ENCODE measurements around the gene PCDHGB5. TPM values are rescaled to one million over a fixed set of nuclear protein-coding genes. Genes with fewer than 3 reads are reported as not detected.
"Not testable (repeated sequence)": the region's sequence is repeated elsewhere in the genome, so short reads cannot be mapped to it uniquely, and the experiment has no call there.

PCDHGB5 gene
- total RNA-seq, 2 experiments from 2014 or later, result 0.12 to 0.15 TPM

DNA sequence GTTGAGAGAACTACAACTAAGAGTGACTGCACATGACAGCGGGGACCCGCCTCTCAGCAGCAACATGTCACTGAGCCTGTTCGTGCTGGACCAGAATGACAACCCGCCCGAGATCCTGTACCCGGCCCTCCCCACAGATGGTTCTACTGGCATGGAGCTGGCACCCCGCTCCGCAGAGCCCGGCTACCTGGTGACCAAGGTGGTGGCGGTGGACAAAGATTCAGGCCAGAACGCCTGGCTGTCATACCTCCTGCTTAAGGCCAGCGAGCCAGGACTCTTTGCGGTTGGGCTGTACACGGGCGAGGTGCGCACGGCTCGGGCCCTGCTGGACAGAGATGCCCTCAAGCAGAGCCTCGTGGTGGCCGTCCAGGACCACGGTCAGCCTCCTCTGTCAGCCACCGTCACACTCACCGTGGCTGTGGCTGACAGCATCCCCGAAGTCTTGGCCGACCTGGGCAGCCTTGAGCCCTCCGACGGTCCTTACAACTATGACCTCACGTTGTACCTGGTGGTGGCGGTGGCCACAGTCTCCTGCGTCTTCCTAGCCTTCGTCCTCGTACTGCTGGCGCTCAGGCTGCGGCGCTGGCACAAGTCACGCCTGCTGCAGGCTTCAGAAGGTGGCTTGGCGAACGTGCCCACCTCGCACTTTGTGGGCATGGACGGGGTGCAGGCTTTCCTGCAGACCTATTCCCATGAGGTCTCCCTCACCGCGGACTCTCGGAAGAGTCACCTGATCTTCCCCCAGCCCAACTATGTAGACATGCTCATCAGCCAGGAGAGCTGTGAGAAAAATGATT lies 13.1 kb upstream of the PCDHGB5 start:
- ChIA-PET POLR2A (no interaction called here), CTCF (no interaction called here)
- intact Hi-C loops (cut with micrococcal nuclease), result no loop called here
- no peak for DNase-seq
- H3K4me1 Mint-ChIP-seq (ENCODE audit: low read depth), result no peaks in the 10 kb centered on the region
- H3K36me3 Mint-ChIP-seq, result peaks cover 18% of the 10 kb centered on the region
- peaks cover 20% of the 10 kb centered on the region for H3K9me3 Mint-ChIP-seq
- H3K27ac Mint-ChIP-seq, result no peak overlapping the region
- no peak overlapping the region for H3K4me3 Mint-ChIP-seq
- H3K27me3 Mint-ChIP-seq, result peaks cover 62% of the 10 kb centered on the region

- CTCF ChIA-PET, result interaction anchor here (1.7 to 2.2 kb wide), 2 partner anchors 18 to 176 kb away, joined by 7 to 8 read pairs; partner anchors contain the start of gene PCDHGB3
- Mint-ChIP-seq H3K4me3 (peak within 1 kb of the TSS; percentile 26), H3K27me3 (peaks cover 67% of the 10 kb centered on the region), H3K9me3 (peaks cover 23% of the 10 kb centered on the region), H3K36me3 (peaks cover 26% of the 10 kb centered on the region)
- intact Hi-C loops (cut with micrococcal nuclease); POLR2A ChIA-PET; H3K4me1 Mint-ChIP-seq (ENCODE audit: low read depth); H3K27ac Mint-ChIP-seq: not testable (repeated sequence)
- DNase-seq, result peak; percentile 31
These were observed 10.0 kb upstream of the PCDHGB5 start, which contains the start of gene PCDHGB4 for GRCh38 chr5:141387557-141388311. TSS of gene PCDHGB4 (plus strand) at chr5:141387698. CDS start at chr5:141387885, 187 bp downstream.

- no peak for DNase-seq
- Mint-ChIP-seq H3K4me3 (no peak overlapping the region), H3K9me3 (peaks cover 32% of the 10 kb centered on the region), H3K27ac (no peak overlapping the region), H3K36me3 (peaks cover 29% of the 10 kb centered on the region), H3K27me3 (peaks cover 66% of the 10 kb centered on the region), H3K4me1 (ENCODE audit: low read depth) (no peaks in the 10 kb centered on the region)
- POLR2A ChIA-PET, result no interaction called here
- intact Hi-C loops (cut with micrococcal nuclease), result no loop called here
- CTCF ChIA-PET, result no interaction called here
These were observed 9.1 kb upstream of the PCDHGB5 start for GRCh38 chr5:141388661-141389060.

DNA sequence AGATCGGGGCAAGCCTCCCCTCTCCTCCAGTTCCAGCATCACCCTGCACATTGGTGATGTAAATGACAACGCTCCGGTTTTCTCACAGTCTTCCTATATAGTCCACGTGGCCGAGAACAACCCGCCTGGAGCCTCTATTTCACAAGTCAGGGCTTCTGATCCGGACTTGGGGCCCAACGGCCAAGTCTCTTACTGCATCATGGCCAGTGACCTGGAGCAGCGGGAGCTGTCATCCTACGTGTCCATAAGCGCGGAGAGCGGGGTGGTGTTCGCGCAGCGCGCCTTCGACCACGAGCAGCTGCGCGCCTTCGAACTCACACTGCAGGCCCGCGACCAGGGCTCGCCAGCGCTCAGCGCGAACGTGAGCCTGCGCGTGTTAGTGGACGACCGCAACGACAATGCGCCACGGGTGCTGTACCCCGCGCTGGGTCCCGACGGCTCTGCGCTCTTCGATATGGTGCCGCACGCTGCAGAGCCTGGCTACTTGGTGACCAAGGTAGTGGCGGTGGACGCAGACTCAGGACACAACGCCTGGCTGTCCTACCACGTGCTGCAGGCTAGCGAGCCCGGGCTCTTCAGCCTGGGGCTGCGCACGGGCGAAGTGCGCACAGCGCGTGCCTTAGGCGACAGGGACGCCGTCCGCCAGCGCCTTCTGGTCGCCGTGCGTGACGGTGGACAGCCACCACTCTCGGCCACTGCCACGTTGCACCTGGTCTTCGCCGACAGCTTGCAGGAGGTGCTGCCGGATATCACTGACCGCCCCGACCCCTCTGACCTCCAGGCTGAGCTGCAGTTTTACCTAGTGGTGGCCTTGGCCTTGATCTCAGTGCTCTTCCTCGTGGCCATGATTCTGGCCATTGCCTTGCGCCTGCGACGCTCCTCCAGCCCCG lies 8.3 kb upstream of the PCDHGB5 start:
- H3K27me3 Mint-ChIP-seq, result peaks cover 65% of the 10 kb centered on the region
- no peak overlapping the region for H3K4me3 Mint-ChIP-seq
- peaks cover 32% of the 10 kb centered on the region for H3K36me3 Mint-ChIP-seq
- intact Hi-C loops (cut with micrococcal nuclease), result no loop called here
- CTCF ChIA-PET, result no interaction called here
- H3K27ac Mint-ChIP-seq, result no peak overlapping the region
- POLR2A ChIA-PET, result no interaction called here
- H3K9me3 Mint-ChIP-seq, result peaks cover 34% of the 10 kb centered on the region
- no peak for DNase-seq
- no peaks in the 10 kb centered on the region for H3K4me1 Mint-ChIP-seq (ENCODE audit: low read depth)

DNA sequence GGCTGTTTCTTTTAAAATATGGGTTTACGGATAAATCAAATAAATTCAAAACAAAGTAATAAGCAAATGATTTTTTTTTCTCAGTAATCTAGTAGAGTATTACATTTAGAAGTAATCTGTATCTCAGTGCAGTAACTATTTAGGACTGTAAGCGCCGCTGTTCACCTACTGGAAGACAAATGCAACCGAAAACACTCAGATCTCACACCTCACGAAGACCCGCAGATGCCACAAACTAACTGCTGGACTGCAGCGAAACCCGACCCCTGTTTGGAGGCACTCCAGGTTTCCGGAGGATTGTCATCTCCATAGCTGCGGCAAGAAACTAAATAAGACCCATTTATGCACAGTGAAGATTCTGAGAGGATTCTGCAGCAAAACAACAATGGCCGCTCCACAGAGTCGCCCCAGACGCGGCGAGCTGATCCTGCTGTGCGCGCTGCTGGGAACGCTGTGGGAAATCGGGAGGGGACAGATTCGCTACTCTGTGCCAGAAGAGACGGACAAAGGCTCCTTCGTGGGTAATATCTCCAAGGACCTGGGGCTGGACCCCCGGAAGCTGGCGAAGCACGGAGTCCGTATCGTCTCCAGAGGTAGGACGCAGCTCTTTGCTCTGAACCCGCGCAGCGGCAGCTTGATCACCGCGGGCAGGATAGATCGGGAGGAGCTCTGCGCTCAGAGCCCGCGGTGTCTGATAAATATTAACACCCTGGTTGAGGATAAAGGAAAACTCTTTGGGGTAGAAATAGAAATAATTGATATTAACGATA lies 5.1 kb upstream of the PCDHGB5 start, which contains the start of gene PCDHGA8:
Gene PCDHGA8 (plus strand): TSS at position 205 of the 770 bp plus-strand sequence. CDS start 181 bp downstream, at position 386.
- H3K27me3 Mint-ChIP-seq, result peaks cover 56% of the 10 kb centered on the region
- H3K27ac Mint-ChIP-seq, result no peak within 1 kb of the TSS
- DNase-seq, result no peak
- intact Hi-C loops (cut with micrococcal nuclease), result no loop called here
- no peak within 1 kb of the TSS for H3K4me3 Mint-ChIP-seq
- CTCF ChIA-PET, result no interaction called here
- H3K9me3 Mint-ChIP-seq, result peaks cover 36% of the 10 kb centered on the region
- H3K36me3 Mint-ChIP-seq, result peaks cover 33% of the 10 kb centered on the region
- POLR2A ChIA-PET, result no interaction called here
- H3K4me1 Mint-ChIP-seq (ENCODE audit: low read depth), result no peaks in the 10 kb centered on the region

- intact Hi-C loops (cut with micrococcal nuclease), result no loop called here
- peaks cover 54% of the 10 kb centered on the region for H3K27me3 Mint-ChIP-seq
- no peak for DNase-seq
- ChIA-PET POLR2A (no interaction called here), CTCF (no interaction called here)
- peaks cover 32% of the 10 kb centered on the region for H3K36me3 Mint-ChIP-seq
- no peaks in the 10 kb centered on the region for H3K4me1 Mint-ChIP-seq (ENCODE audit: low read depth)
- no peak overlapping the region for H3K4me3 Mint-ChIP-seq
- no peak overlapping the region for H3K27ac Mint-ChIP-seq
- peaks cover 36% of the 10 kb centered on the region for H3K9me3 Mint-ChIP-seq
These were observed 4.5 kb upstream of the PCDHGB5 start for GRCh38 chr5:141393267-141393666.

DNA sequence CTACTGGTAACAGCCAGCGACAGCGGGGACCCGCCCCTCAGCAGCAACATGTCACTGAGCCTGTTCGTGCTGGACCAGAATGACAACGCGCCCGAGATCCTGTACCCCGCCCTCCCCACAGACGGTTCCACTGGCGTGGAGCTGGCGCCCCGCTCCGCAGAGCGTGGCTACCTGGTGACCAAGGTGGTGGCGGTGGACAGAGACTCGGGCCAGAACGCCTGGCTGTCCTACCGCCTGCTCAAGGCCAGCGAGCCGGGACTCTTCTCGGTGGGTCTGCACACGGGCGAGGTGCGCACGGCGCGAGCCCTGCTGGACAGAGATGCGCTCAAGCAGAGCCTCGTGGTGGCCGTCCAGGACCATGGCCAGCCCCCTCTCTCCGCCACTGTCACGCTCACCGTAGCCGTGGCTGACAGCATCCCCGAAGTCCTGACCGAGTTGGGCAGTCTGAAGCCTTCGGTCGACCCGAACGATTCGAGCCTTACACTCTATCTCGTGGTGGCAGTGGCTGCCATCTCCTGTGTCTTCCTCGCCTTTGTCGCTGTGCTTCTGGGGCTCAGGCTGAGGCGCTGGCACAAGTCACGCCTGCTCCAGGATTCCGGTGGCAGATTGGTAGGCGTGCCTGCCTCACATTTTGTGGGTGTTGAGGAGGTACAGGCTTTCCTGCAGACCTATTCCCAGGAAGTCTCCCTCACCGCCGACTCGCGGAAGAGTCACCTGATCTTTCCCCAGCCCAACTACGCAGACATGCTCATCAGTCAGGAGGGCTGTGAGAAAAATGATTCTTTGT lies 3.2 kb upstream of the PCDHGB5 start:
- H3K4me3 Mint-ChIP-seq; intact Hi-C loops (cut with micrococcal nuclease); H3K27ac Mint-ChIP-seq; DNase-seq; H3K4me1 Mint-ChIP-seq (ENCODE audit: low read depth): not testable (repeated sequence)
- ChIA-PET POLR2A (interaction anchor here (0.6 kb wide), 1 partner anchor 9 kb away, joined by 3 read pairs; no protein-coding TSS in a partner anchor), CTCF (interaction anchor here (0.7 kb wide), 1 partner anchor 169 kb away, joined by 4 read pairs; no protein-coding TSS in a partner anchor)
- peaks cover 53% of the 10 kb centered on the region for H3K27me3 Mint-ChIP-seq
- H3K9me3 Mint-ChIP-seq, result peaks cover 38% of the 10 kb centered on the region
- peaks cover 34% of the 10 kb centered on the region for H3K36me3 Mint-ChIP-seq

DNA sequence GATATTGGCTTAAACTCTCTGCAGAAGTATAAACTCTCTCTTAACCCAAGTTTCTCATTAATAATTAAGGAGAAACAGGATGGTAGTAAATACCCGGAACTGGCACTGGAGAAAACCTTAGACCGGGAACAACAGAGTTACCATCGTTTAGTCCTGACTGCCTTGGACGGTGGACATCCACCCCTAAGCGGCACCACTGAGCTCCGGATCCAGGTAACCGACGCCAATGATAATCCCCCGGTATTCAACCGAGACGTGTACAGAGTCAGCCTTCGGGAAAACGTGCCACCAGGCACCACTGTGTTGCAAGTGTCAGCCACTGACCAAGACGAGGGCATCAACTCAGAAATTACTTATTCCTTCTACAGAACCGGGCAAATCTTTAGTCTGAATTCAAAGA lies 861 bp downstream of the PCDHGB5 start:
- DNase-seq, result no peak
- Mint-ChIP-seq H3K4me3 (no peak overlapping the region), H3K36me3 (peaks cover 31% of the 10 kb centered on the region), H3K27ac (no peak overlapping the region), H3K4me1 (ENCODE audit: low read depth) (no peaks in the 10 kb centered on the region), H3K27me3 (peaks cover 52% of the 10 kb centered on the region), H3K9me3 (peaks cover 34% of the 10 kb centered on the region)
- intact Hi-C loops (cut with micrococcal nuclease), result no loop called here
- POLR2A ChIA-PET, result no interaction called here
- CTCF ChIA-PET, result interaction anchor here (1.4 to 2.9 kb wide), 5 partner anchors 15 to 165 kb away, joined by 3 to 13 read pairs (median 5); partner anchors contain the start of genes PCDHGA10 and TAF7

GRCh38 chr5:141399555-141400258 lies 2.0 kb downstream of the PCDHGB5 start:
- no peak overlapping the region for H3K4me3 Mint-ChIP-seq
- CTCF ChIA-PET, result no interaction called here
- intact Hi-C loops (cut with micrococcal nuclease), result no loop called here
- POLR2A ChIA-PET, result no interaction called here
- H3K27ac Mint-ChIP-seq, result no peak overlapping the region
- H3K9me3 Mint-ChIP-seq, result peaks cover 30% of the 10 kb centered on the region
- peaks cover 30% of the 10 kb centered on the region for H3K36me3 Mint-ChIP-seq
- H3K4me1 Mint-ChIP-seq (ENCODE audit: low read depth), result no peaks in the 10 kb centered on the region
- H3K27me3 Mint-ChIP-seq, result peaks cover 56% of the 10 kb centered on the region
- DNase-seq, result no peak

DNA sequence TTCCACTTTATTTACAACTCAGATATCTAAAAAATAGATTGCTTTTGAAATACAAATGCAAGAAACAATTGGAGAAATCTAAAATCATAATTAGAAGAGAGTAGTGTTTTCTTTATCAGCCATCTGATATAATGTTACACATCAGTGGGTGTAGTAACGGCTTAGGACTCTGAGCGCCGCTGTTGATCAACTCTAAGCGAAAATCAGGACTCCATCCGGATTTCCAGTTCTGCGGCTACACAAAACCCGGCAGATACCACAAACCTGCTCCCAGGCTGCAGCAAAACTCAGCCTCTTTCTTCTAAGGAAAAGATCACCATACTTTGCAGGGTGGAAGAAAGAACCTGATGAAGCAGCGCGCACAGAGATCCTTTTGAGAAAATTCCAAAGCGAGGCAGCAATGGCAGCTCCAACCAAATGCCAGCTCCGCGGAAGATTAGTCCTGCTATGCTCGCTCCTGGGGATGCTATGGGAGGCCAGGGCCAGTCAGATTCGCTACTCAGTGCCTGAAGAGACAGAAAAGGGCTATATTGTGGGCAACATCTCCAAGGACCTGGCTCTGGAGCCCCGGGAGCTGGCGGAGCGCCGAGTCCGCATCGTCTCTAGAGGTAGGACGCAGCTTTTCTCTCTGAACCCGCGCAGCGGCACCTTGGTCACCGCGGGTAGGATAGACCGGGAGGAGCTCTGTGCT lies 5.0 kb downstream of the PCDHGB5 start, which contains the start of gene PCDHGA9:
Gene PCDHGA9 (plus strand): TSS at position 226 of the 691 bp plus-strand sequence. CDS start 175 bp downstream, at position 401.
- intact Hi-C loops (cut with micrococcal nuclease), result no loop called here
- H3K27ac Mint-ChIP-seq, result no peak within 1 kb of the TSS
- ChIA-PET POLR2A (no interaction called here), CTCF (interaction anchor here (1.0 to 1.5 kb wide), 4 partner anchors 10 to 165 kb away, joined by 3 to 7 read pairs (median 4); partner anchors contain the start of gene PCDHGA10)
- H3K27me3 Mint-ChIP-seq, result peaks cover 57% of the 10 kb centered on the region
- peak within 1 kb of the TSS; percentile 23 for H3K4me3 Mint-ChIP-seq
- no peaks in the 10 kb centered on the region for H3K4me1 Mint-ChIP-seq (ENCODE audit: low read depth)
- H3K9me3 Mint-ChIP-seq, result peaks cover 31% of the 10 kb centered on the region
- H3K36me3 Mint-ChIP-seq, result peaks cover 25% of the 10 kb centered on the region
- DNase-seq, result peak; percentile 31

Measured in activated CD4-positive, alpha-beta memory T cell treated with anti-CD3 and anti-CD28 coated beads for 36 hours (primary cell).